GM18502 (cell line): Measurements from ENCODE around the gene HAO2.
A peak's percentile ranks its signal among the peaks of the same experiment; 100 is the strongest.
"Not testable (repeated sequence)": the region's sequence is repeated elsewhere in the genome, so short reads cannot be mapped to it uniquely, and the experiment has no call there.

ENCODE experiments used
- ATAC-seq: cut with Tn5 transposase; IDR thresholded peaks from one replicate; pipeline ENCODE4 v1.9.1; 2021; ENCODE audit warnings: mild to moderate bottlenecking; ENCODE audit not compliant: unreplicated experiment, poor library complexity

HAO2 gene

DNA sequence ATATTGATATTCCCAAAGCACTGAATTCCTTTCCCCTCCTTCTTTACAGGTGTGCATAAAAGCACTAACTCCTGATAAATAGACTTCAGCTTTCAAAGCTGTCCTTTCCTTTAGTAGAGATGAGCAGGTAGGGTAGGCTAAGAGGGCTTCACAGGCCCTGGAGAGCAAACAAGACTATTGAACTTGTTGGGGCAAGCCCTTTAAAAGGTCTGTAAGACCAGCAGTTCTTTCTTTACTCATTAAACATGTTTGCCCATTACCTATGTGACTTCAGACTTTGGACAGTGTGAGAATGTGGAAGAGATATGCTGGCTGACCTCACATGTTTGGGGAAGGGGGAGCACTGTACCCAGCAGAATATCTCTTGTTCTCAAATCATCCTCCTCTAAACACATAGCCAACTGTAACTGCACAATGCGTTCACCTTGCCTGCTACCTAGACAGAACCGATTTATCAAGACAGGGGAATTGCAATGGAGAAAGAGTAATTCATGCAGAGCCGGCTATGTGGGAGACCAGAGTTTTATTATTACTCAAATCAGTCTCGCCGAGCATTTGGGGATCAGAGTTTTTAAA is 27.1 kb upstream of the HAO2 start:
- ATAC-seq = no peak

DNA sequence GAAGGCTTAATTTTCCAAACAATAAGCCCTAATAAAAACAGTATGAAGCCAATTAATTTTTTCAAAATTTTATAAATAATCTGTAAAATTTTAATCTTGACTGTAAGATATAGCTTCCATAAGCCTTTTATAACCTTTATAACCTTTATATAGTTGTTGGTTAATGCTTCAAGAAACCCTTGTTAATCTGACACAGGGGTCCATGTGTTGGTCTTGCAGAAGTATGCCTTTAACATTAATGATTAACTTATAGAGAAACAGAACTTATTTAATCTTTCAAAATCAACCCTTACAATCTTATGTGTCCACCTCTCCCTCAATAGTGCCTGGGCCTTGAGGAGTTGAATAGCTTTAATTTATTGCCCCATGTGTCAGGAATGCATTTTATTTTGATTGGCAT is 23.2 kb upstream of the HAO2 start:
- no peak for ATAC-seq

- ATAC-seq = peak; percentile 90
Measured at GRCh38 chr1:119347858-119348257, 20.7 kb upstream of the HAO2 start.

DNA sequence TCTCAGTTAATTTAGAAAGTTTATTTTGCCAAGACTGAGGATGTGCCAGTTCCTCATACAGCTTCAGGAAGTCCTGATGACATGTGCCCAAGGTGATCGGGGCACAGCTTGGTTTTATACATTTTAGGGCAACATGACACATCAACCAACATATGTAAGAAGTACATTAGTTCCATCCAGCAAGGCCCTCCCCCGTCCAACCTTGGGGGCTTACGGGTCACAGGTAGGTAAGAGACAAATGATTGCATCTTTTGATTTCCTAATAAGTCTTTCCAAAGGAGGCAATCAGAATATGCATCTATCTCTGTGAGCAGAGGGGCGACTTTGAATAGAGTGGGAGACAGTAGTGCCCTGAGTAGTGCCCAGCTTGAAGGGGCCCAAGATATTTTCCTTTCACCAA is 19.6 kb upstream of the HAO2 start:
- ATAC-seq = no peak

DNA sequence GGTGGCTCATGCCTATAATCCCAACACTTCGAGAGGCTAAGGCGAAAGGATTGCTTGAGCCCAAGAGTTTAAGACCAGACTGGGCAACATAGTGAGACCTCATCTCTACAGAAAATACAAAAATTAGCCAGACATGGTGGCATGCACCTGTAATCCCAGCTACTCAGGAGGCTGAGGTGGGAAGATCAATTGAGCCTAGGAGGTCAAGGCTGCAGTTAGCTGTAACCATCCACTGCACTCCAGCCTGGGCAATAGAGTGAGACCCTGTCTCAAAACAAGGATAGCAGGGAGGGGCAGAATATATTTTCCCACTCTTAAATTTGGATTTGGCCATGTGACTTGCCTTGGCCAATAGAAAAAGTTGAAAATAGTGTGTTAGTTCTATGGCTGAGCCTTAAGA is 17.7 kb upstream of the HAO2 start:
- ATAC-seq = not testable (repeated sequence)

GRCh38 chr1:119351997-119352396 is 16.6 kb upstream of the HAO2 start:
- ATAC-seq = no peak

- no peak for ATAC-seq
Measured at GRCh38 chr1:119353836-119354235, 14.7 kb upstream of the HAO2 start.

GRCh38 chr1:119358636-119359035 is 9.9 kb upstream of the HAO2 start:
- ATAC-seq = no peak

- ATAC-seq = no peak
Measured at GRCh38 chr1:119359730-119360129, 8.9 kb upstream of the HAO2 start.

DNA sequence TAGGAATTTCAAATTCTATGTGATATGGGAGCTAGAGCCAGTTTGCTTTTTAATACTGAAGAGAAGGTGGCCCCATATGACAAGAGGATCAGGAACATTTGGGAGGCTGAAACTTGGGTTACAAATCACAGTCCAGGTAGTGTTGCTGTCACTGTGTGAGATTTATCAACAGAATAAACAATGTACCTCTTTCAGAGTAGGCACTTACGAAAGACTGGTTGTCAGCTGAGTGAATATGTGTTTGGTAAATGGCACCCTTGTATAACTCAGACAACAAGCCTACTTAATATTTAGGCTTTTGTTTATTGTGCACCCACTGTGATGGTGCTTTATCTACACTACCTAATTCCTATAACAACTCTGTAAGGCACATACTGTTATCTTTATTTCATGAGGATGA is 7.4 kb upstream of the HAO2 start:
- no peak for ATAC-seq

- ATAC-seq = no peak
Measured at GRCh38 chr1:119361620-119362344, 6.8 kb upstream of the HAO2 start.

DNA sequence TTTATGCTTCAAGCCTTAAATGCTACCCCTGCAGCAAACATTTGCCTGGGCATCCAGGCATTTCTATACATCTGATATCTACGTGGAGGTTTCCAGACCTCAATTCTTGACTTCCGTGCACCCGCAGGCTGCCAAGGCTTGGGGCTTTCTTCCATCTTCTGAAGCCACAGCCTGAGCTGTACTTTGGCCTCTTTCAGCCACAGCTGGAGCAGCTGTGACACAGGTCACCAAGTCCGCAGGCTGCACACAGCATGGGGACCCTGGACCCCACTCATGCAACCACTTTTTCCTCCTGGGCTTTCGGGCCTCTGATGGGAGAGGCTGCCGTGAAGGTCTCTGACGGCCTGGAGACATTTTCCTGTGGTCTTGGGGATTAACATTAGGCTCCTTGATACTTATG is 5.4 kb upstream of the HAO2 start:
- ATAC-seq = no peak

- no peak for ATAC-seq
Measured at GRCh38 chr1:119364640-119365039, 3.9 kb upstream of the HAO2 start.

GRCh38 chr1:119366424-119366823 is 2.2 kb upstream of the HAO2 start:
- ATAC-seq = no peak

- ATAC-seq = no peak
Measured at GRCh38 chr1:119367432-119368124, 1.0 kb upstream of the HAO2 start.

- no peak for ATAC-seq
Measured at GRCh38 chr1:119370748-119371147, 2.2 kb downstream of the HAO2 start.

DNA sequence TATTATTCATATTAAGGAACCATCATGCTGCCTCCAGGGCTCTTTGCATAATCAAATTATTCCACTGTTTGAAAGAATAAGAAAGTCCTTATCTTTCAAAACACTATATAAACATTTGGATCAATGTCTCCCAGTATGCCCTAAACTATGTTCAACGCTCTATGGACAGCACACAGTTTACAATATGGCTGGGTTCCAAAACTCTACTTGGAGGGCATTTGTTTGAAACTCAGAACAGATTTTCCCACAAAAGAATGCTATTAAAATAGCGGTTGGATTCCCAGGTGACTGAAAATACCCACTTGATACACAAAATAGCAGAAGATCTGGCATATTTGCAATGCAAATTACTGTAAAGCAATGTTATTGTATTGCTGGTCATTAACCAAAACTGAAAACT is 3.2 kb downstream of the HAO2 start:
- ATAC-seq = no peak

DNA sequence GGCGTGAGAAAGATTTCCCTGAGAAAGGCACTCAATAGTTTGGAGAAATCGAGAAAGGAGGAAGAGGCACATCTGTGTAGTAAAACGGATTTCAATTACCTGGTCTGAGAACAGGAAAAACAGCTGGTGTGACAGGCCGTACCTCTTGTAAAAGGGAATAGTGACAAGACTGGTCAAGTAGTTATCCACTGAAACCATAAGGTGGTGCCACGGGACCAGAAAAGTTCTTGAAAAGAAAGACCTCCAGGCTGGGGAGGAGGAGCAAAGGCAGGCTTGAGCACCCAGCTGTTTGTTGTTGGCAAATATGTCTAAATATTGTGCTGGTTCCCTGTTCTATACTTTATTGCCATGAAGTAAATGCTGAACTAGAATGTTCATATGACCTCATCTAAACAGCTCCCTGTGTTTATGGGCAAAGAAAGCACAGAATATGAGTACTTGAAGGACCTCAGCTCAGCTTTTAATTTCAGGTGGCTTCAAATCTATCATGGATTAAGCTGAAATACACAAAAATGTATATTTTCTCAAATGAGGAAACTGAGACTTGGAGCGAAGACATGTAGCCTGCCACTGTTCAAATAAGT is 4.0 kb downstream of the HAO2 start:
- ATAC-seq = peak; percentile 78

DNA sequence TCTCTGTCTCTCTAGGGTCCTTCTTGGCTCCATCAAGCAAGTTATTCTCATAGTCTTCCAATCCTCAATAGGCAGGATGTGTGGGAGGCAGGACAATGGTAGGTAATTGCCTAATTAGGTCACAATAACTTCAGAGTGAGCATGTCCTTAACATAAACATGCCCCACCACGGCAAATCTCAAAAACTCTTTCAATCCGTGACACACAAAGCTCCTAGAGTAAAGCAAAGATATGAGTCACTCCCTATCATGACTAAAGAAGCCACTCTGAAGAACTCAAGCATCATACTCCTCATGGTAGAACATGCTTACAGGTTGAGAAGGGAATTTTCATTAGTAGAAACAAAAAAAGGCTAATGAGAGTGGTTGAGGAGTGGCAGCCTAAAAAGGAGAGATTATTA is 4.9 kb downstream of the HAO2 start:
- no peak for ATAC-seq

DNA sequence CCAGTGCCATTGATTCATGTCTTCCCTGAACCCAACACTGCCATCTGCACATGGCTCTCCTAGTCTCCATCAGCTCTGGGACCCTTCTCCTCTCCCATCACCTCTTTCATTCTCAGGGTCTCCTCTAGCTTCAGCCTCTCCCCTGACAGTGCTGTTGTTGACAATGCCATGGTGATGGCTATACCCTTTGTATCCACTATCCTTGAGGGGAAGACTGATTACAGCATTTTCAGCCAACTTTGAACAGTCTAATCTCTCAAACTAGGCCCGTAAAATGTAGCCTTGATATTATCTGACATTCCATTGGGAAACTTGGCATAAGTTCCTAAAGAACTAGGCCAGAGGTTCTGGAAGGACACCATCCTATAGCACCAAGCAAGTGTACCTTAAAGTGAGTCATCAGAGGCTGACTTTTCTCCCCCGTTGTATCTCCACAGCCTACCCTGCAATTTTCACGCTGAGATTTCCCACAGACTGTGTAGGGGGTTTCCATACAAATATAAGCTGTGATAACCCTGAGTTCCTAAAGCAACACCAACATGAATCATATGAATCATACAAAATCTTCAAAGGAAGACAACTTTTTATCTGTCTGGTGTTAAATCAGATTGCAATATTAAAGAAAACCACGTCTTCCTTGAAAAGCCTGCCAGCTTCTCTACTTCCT is 5.8 kb downstream of the HAO2 start:
- no peak for ATAC-seq

DNA sequence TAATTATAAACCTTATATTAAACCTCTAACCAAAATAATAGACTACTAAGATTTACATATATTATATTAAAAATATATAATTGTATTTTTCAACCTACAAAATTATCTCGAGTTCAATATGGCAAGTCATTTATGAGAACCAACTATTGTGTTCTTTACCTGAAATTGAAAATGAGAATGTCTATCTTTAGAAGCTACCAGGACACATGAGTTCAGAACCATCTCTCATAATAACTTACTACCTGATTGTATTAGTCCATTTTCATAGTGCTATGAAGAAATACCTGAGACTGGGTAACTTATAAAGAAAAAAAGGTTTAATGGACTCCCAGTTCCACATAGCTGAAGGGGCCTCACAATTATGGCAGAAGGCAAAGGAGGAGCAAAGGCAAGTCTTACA is 6.8 kb downstream of the HAO2 start:
- no peak for ATAC-seq
